GM19467 (cell line): ENCODE measurements around the gene TVP23A.

Source experiments
- ATAC-seq: cut with Tn5 transposase; IDR thresholded peaks from one replicate; pipeline ENCODE4 v1.9.1; 2021; ENCODE audit warnings: mild to moderate bottlenecking, moderate library complexity; ENCODE audit not compliant: unreplicated experiment

The TVP23A gene

DNA sequence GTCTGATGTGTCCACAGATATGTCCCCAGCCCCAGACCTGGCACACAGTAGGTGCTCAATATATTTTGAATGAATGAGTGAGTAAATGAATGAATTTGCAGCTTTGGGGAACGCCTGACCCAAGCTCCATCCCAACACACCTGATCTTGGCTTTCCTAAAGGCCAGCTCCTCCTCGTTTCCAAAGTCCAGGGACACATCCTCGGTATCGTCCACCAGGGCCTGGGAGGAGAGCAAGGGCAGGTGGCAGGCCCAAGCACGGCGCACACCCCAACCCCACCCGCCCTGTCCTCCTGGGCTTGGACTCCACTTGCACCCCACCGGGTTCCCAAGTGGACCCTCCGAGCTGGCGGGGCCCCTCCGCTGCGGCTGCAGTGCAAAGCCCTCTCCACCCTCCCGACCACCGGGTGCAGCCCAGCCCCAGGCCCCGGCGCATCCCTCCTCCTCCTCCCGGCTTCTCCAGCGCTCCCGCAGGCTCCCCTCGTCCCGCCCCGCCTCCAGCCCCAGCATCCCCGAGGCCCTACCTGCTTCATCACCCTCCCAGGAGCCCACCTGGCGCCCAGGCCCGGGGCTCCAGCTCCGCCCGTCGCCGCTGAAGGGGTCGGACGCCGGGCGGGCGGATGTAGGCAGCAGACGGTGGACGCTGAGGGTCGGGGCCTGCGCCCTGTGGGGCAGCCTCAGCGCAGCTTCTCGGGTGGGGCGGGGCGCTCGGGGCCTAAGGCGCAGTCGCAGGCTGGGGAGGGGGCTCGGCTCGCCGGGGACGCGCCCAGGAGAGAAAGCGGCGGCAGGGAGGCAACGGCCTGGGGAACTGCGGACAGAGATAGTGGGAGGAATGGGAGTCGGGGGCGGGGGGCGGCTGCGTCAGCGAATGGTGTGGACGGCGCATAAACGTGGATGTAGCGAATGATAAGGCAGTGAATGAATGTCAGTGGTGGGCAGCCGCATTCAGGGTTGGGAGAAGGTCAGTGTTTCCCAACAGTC is at the start of gene TVP23A:
TSS of gene TVP23A (minus strand) at position 832 of the 979 bp plus-strand sequence. CDS start at position 531, 301 bp downstream.
- no peak for ATAC-seq

DNA sequence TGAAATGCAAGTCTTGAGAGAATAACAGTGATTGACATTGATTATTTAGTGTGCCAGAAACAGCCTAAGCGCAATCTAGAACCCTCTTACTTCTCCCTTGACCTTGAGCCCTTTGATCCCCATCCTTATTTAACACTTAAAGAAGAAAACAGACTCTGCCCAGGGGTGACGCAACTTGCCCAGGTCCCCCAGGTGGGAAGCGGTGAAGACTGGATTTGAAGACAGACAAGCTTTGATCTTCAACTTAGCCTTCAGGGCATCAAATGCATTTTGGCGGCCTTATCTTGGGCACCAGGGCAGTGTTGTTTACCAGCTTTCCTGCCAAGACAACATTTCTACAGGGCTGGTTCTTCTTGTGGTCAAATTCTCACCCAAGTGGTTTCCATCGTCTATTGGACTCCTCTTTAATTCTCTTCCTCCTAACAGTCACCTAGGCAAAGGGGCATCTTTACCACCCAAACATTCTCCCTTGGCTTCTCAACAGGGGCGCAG is 49.6 kb upstream of the TVP23A start:
- no peak for ATAC-seq

GRCh38 chr16:10867199-10867598 is 48.6 kb upstream of the TVP23A start:
- no peak for ATAC-seq

DNA sequence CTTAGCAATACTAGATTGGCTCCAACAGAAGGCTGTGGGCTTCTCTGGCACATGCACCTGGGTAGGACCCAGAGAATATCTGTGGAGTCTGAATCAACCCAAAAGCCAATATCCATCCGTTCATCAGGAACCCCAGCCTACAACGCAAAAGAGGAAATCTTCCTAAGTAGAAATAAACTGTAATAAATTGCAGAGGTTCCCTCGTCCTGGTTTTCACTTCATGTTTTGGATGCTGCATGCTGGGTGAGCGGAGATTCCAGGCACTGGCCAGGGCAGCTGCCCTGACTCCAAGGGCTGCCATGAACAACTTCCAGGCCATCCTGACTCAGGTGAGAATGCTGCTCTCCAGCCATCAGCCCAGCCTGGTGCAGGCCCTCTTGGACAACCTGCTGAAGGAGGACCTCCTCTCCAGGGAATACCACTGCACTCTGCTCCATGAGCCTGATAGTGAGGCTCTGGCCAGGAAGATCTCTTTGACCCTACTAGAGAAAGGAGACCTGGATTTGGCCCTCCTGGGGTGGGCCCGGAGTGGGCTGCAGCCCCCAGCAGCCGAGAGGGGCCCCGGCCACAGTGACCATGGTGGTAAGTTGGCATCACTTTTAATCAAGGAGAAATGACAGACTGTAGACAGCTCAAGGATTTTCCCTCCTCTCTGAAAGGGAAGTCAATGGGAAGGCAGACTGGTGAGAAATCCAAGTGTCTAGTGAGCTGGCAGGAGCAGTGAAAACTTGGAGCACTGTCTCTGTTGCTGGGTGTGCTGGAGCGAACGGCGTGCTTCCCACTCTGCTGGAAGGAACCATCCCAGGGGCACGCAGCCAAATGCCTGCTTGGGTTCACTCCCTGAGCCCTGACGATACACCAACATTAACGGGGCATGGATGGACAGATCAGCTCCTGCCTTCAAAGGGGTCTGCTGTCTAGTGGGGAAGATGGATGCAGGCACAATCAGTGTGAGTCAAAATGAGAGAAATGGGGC is 47.7 kb upstream of the TVP23A start:
- no peak for ATAC-seq

DNA sequence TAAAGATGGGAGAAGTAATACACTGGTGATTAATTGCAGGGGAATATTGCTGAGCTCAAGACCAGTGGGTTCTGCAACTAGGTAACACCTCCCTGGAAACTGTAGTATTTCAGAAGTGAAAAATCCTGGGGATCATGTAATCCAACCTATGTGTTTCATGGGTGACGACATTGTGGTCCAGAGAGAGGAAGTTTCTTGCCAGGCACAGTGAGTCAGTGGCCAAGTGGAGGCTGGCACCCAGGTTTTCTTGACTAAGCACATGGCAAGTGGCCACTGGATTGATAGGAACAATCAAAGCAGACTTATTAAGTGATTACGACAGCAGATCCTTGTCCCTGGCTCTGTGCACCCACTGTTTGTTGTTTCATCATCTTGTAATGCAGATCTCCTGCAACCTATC is 43.8 kb upstream of the TVP23A start:
- no peak for ATAC-seq

DNA sequence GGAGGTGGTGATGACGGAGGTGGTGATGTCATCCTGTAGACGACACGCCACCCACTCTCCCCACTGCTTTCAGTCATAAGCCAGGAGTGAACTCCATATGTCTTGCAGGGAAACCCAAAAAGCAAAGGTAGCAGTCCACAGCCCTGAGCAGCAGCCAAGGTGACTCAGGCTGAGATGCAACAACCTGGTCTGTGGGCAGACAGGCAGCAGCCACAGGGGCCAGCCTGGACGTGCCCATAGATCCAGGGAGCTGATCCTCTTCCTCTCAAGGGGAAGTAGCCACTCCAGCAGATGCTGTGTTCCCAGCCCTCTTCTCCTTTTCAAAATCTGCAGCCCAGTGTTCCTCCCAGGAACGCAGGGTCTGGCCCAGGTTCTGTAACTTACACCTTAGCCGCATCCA is 41.1 kb upstream of the TVP23A start:
- no peak for ATAC-seq

- no peak for ATAC-seq
Measured at GRCh38 chr16:10859020-10859419, 40.4 kb upstream of the TVP23A start.

- ATAC-seq, result no peak
Measured at GRCh38 chr16:10858203-10858602, 39.6 kb upstream of the TVP23A start.

DNA sequence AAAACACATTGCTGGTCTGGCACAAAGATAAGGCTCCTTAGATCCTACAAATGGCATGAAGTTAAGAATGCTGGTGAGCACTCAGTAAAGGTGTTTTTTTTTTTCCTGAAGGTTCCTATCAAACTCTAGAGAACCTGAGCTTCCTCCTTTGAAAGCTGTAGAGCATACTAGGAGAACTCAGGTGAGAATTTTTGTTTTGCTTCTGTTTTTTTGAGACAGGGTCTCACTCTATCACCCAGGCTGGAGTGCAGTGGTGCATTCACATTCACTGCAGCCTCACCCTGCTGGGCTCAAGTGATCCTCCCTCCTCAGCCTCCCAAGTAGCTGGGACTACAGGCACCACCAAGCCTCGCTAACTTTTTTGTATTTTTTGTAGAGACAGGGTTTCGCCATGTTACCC is 37.4 kb upstream of the TVP23A start:
- ATAC-seq, result no peak

- ATAC-seq, result no peak
Measured at GRCh38 chr16:10852948-10853347, 34.4 kb upstream of the TVP23A start.

DNA sequence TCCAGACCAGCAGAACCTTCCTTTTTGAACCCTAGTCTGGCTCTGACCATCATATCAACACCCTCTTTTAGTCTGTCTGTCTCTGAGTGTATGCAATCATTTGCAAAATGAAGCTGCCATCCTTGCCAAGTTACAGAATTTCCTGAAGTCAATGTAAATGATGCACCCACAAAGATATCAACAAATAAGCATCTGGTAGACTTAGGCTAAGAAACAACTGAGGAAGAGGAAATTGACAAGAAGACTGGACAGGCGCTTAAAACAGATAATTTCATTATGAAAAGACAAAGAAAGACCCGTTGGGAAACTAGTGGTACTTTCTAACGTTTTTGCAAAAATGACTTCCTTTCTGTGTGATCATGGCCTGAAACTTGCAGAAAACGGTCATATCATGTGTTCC is 33.7 kb upstream of the TVP23A start:
- ATAC-seq, result no peak

DNA sequence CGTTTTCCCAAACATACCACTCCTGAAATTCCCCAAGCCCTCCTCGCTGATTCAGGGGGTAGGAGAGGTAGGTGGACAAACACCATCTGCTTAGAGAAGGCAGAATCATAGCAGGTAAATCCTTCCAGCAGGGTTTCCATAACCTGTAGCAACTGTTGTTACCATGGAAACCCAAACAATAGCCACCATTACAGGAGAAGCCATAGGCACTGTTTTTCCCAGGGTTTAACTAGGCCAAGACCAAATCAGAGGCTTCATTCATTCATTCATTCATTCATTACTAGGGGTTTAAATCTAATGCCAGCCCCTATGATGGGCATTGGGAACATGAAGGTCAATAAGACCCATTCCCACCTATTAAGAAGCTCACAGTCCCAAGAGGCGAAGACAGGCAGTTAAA is 32.9 kb upstream of the TVP23A start:
- ATAC-seq, result no peak

DNA sequence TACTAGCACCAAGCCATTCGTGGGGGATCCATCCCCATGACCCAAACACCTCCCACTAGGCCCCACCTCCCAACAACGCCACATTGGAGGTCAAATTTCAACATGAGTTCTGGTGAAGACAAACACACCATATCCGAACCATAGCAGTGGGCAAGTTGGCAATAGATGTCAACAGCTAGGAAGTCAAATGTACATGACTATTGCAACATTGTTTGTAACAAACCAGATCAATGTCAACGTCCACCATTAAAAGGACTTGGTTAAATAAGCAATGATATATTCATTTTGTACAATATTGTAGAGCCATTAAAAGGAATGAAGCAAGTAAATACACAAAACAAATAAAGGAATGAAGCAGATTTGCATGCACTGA is 31.9 kb upstream of the TVP23A start:
- ATAC-seq, result no peak

GRCh38 chr16:10849736-10850477 is 31.3 kb upstream of the TVP23A start:
- no peak for ATAC-seq

- no peak for ATAC-seq
Measured at GRCh38 chr16:10847176-10847575, 28.6 kb upstream of the TVP23A start.

- no peak for ATAC-seq
Measured at GRCh38 chr16:10846213-10846998, 27.8 kb upstream of the TVP23A start.

GRCh38 chr16:10840703-10841102 is 22.1 kb upstream of the TVP23A start:
- no peak for ATAC-seq

DNA sequence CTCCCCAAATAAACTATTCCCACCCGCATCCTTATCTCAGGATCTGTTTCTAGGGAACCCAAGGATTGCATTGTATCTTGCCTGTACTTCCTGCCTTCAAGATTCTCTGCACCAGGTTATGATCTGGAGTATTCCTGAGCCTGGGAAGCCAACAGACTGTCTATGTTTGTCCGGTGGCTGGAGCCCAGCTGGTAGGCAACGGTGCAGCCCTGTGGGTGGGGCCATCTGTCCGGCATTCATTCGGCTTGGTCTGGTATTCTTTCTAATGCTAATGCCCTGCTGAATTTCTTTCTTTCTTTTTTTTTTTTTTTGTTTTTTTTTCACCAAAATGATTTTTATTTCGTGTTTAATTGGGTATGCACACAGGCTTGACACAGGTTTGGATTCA is 20.7 kb upstream of the TVP23A start:
- no peak for ATAC-seq

GRCh38 chr16:10838621-10839278 is 20.2 kb upstream of the TVP23A start:
- no peak for ATAC-seq
